GM12878 (cell line): Measurements from ENCODE around the gene PNISR. TPM values are rescaled to one million over a fixed set of nuclear protein-coding genes. Genes with fewer than 3 reads are reported as not detected.

Experiments
- ATAC-seq: fragments of 200-7000 bp; cut with Tn5 transposase; 3 replicates; pipeline ENCODE4 v1.9.1; 2020; ENCODE audit warnings: mild to moderate bottlenecking, moderate library complexity
- BruUV-seq: library from RNA; stranded (reverse); fragments of 400-500 nt; replicated peaks from 2 replicates; lab custom pipeline; 2021; lab: Mats Ljungman, UMichigan
- CTCF ChIA-PET: fragments of 300-600 bp; sonication (Branson Sonifier 250); formaldehyde crosslinking; extraction: SDS; loops from one replicate; lab custom pipeline; 2021; ENCODE audit warnings: inconsistent platforms; lab: Yijun Ruan, JAX
- POLR2A ChIA-PET: fragments of 350-600 bp; formaldehyde crosslinking; extraction: SDS; loops from one replicate; lab custom pipeline; 2021; ENCODE audit warnings: inconsistent platforms; lab: Charles Lee
- RAD21 ChIA-PET: fragments of 300-600 bp; sonication (Branson Sonifier 250); formaldehyde crosslinking; loops from one replicate; lab custom pipeline; 2023; ENCODE audit warnings: antibody characterized with exemption; ENCODE audit not compliant: unreplicated experiment; lab: Charles Lee
- SMC1A ChIA-PET: fragments of 300-600 bp; sonication (Branson Sonifier 250); formaldehyde crosslinking; loops from one replicate; lab custom pipeline; 2023; ENCODE audit not compliant: unreplicated experiment, uncharacterized antibody; lab: Charles Lee
- DNase-seq: peaks from one replicate; pipeline ENCODE4 v3.0.0-alpha.2; 2011; ENCODE audit warnings: low read depth, low spot score
- FAIRE-seq: peaks from 3 replicates; lab custom pipeline; 2011; peaks lifted over from hg19 to GRCh38; lab: Jason Lieb, UNC
- H2AFZ ChIP-seq: 2 replicates; pipeline ENCODE4 v1.6.0; 2011; ENCODE audit warnings: low read depth, low read length, control low read depth; ENCODE audit not compliant: control insufficient read depth
- H3K27ac ChIP-seq: 2 replicates; pipeline ENCODE4 v1.5.1; 2011; ENCODE audit warnings: control low read depth; ENCODE audit not compliant: control insufficient read depth, insufficient read depth
- H3K27me3 ChIP-seq, 2 experiments: replicated peaks in 1 of 2; 2 replicates each; pipeline versions ENCODE4 v1.6.0 to v1.6.1; 2011; ENCODE audit warnings: low read length in 1 of 2; ENCODE audit not compliant: control insufficient read depth in 2 of 2, insufficient read depth in 2 of 2
- H3K36me3 ChIP-seq, 2 experiments: 2 replicates each; pipeline ENCODE4 v1.5.1; 2011; ENCODE audit warnings: low read length in 1 of 2; ENCODE audit not compliant: control insufficient read depth in 2 of 2, insufficient read depth in 2 of 2
- H3K4me1 ChIP-seq: 2 replicates; pipeline ENCODE4 v1.6.1; 2011; ENCODE audit warnings: mild to moderate bottlenecking, low read length, moderate library complexity, mixed read lengths; ENCODE audit not compliant: control insufficient read depth, insufficient read depth
- H3K4me2 ChIP-seq: 2 replicates; pipeline ENCODE4 v1.6.0; 2011; ENCODE audit warnings: control low read depth; ENCODE audit not compliant: control insufficient read depth, insufficient read depth
- H3K4me3 ChIP-seq: fragments of 200-600 bp; sonication (generic); 2 replicates; pipeline ENCODE4 v1.5.1; 2016
- H3K79me2 ChIP-seq: 2 replicates; pipeline ENCODE4 v1.6.0; 2011; ENCODE audit warnings: low read length; ENCODE audit not compliant: control insufficient read depth, insufficient read depth
- H3K9ac ChIP-seq: 2 replicates; pipeline ENCODE4 v1.8.0; 2011; ENCODE audit warnings: low read length, control low read depth, mixed read lengths; ENCODE audit not compliant: control insufficient read depth, insufficient read depth
- H3K9me3 ChIP-seq: replicated peaks from 3 replicates; pipeline ENCODE4 v1.5.1; 2011; ENCODE audit warnings: mild to moderate bottlenecking, low read length; ENCODE audit not compliant: control insufficient read depth, insufficient read depth
- H4K20me1 ChIP-seq: 2 replicates; pipeline ENCODE4 v1.6.0; 2011; ENCODE audit not compliant: control insufficient read depth, insufficient read depth
- BACH1 ChIP-seq: fragments of 450-650 bp; IDR thresholded peaks from 2 replicates; pipeline ENCODE4 v1.6.1; 2017; ENCODE audit warnings: mild to moderate bottlenecking, borderline replicate concordance
- BRCA1 ChIP-seq: IDR thresholded peaks from 2 replicates; pipeline ENCODE4 v1.6.1; 2011; ENCODE audit warnings: low read depth, low read length, improper control_type of control experiment
- IRF4 ChIP-seq: IDR thresholded peaks from 2 replicates; pipeline ENCODE4 v1.6.1; 2011; ENCODE audit warnings: low read depth, low read length
- JUND ChIP-seq: IDR thresholded peaks from 2 replicates; pipeline ENCODE4 v1.6.1; 2012; ENCODE audit warnings: low read depth, mild to moderate bottlenecking, low read length, improper control_type of control experiment, moderate library complexity
- LARP7 ChIP-seq: fragments of 450-650 bp; IDR thresholded peaks from 2 replicates; pipeline ENCODE4 v1.6.1; 2017; ENCODE audit warnings: mild to moderate bottlenecking
- MXI1 ChIP-seq: fragments of 150-350 bp; IDR thresholded peaks from 2 replicates; pipeline ENCODE4 v1.6.1; 2011; ENCODE audit warnings: low read depth, mild to moderate bottlenecking, inconsistent platforms, low read length, improper control_type of control experiment
- NFIC ChIP-seq: IDR thresholded peaks from 2 replicates; pipeline ENCODE4 v1.6.1; 2012; ENCODE audit warnings: low read depth, mild to moderate bottlenecking, inconsistent platforms, low read length, moderate library complexity
- RCOR1 ChIP-seq: conservative IDR thresholded peaks from 2 replicates; pipeline ENCODE4 v1.6.1; 2012; ENCODE audit warnings: low read depth, low read length, improper control_type of control experiment
- RUNX3 ChIP-seq: IDR thresholded peaks from 2 replicates; pipeline ENCODE4 v1.6.1; 2012; ENCODE audit warnings: low read length, inconsistent platforms
- SIN3A ChIP-seq: IDR thresholded peaks from 2 replicates; pipeline ENCODE4 v1.6.1; 2012; ENCODE audit warnings: low read depth, low read length, improper control_type of control experiment
- SMAD5 ChIP-seq: IDR thresholded peaks from 2 replicates; pipeline ENCODE4 v1.6.1; 2016; ENCODE audit warnings: antibody characterized with exemption, low read depth
- STAT3 ChIP-seq: IDR thresholded peaks from 2 replicates; pipeline ENCODE4 v1.6.1; 2011; ENCODE audit warnings: low read depth, low read length, improper control_type of control experiment
- TCF12 ChIP-seq: IDR thresholded peaks from 2 replicates; pipeline ENCODE4 v1.6.1; 2011; ENCODE audit warnings: low read depth, mild to moderate bottlenecking, low read length
- ZNF207 ChIP-seq: fragments of 450-650 bp; IDR thresholded peaks from 2 replicates; pipeline ENCODE4 v1.6.1; 2014; ENCODE audit warnings: antibody characterized with exemption, mild to moderate bottlenecking, borderline replicate concordance
- ZNF622 ChIP-seq: fragments of 450-650 bp; IDR thresholded peaks from 2 replicates; pipeline ENCODE4 v1.6.1; 2017; ENCODE audit warnings: mild to moderate bottlenecking, inconsistent platforms
- ZZZ3 ChIP-seq: IDR thresholded peaks from 2 replicates; pipeline ENCODE4 v1.6.1; 2011; ENCODE audit warnings: low read depth; ENCODE audit not compliant: control insufficient read depth, insufficient read length
- WGBS: methylation state at CpG from one replicate; pipeline ENCODE4 v1.1.6; 2016; ENCODE audit warnings: low lambda C conversion rate; ENCODE audit not compliant: insufficient replicate concordance, insufficient coverage; ENCODE audit errors: missing lambda C conversion rate; 5-methylcytosine and 5-hydroxymethylcytosine counted together
- in situ Hi-C: fragments of 300-500 bp; cut with MboI; formaldehyde crosslinking; loops from 9 replicates; pipeline ENCODE4 v1.14.3; 2018; ENCODE audit warnings: mixed read lengths
- intact Hi-C: fragments of 100-400 bp; cut with micrococcal nuclease; formaldehyde crosslinking; loops from one replicate; pipeline ENCODE4 v1.14.2; 2022; ENCODE audit not compliant: unreplicated experiment
- polyA plus RNA-seq, 11 experiments: library from polyadenylated mRNA; depleted of rRNA in 4 of 11; unstranded in 6 of 11; stranded (reverse) in 5 of 11; fragments of >200 nt; fragmentation: Nextera tagmentation in 4 of 11; fragmentation: Illumina TruSeq in 1 of 11; extraction: Ambion mirVana in 4 of 11; extraction: Trizol in 1 of 11; gene quantifications; 1 replicate in 1 of 11; 2 replicates in 10 of 11; pipeline versions ENCODE4 v1.2.1 to v1.2.3, GENCODE V29; 2011 to 2016; ENCODE audit warnings: inconsistent platforms in 2 of 11, missing spikeins in 2 of 11, low read depth in 1 of 11
- total RNA-seq, 4 experiments: library from RNA; depleted of rRNA in 3 of 4; stranded (reverse); fragments of >200 nt in 3 of 4; fragmentation: Illumina TruSeq in 1 of 4; extraction: Trizol in 1 of 4; gene quantifications; 2 replicates each; pipeline versions ENCODE4 v1.2.1 to v1.2.3, GENCODE V29; 2013 to 2021
- TF ChIP-seq, protein P1 (sequence below): fragments of 450-650 bp; IDR thresholded peaks from 2 replicates; pipeline ENCODE4 v1.6.1; 2017; ENCODE audit warnings: borderline replicate concordance
- TF ChIP-seq, protein P2 (sequence below): fragments of 150-350 bp; IDR thresholded peaks from 2 replicates; pipeline ENCODE4 v1.6.1; 2016; ENCODE audit warnings: low read depth, low read length

Gene PNISR
- total and polyA plus RNA-seq, 10 of the 15 experiments (the other 5 are each of a cell fraction or from before 2014, with no cell fraction given): 79.1 to 180 (median 105) TPM

DNA sequence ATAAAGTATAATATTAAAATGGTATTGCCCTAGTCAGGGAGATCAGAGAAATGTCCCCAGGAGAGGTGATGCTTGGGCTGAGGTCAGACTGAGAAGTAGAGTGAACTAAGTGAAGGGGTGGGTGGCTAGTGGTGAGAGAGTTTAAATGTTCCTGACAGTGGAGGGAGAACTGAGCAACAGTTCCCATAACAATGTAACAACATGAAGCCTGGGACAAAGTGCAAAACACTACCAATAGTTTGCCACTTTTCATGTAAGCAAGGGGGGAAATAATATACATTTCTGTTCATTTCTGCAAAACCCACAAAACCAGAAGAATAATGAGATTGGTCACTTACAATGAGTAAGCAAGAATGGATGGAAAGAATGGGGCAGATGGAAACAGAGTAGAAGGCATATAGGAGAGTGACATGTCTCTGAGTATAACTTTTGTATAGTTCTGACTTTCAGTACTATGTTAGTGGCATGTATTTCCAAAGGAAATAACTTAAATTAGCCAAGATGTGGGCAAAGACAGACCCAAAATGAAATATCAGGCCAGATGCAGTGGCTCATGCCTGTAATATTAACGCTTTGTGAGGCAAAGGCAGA is 62.3 kb downstream of the PNISR start:
- intact Hi-C loops: no loop called here
- TF ChIP-seq NFIC (no peak), ZZZ3 (no peak), IRF4 (no peak), BACH1 (no peak), SIN3A (no peak), LARP7 (no peak), RCOR1 (no peak), ZNF207 (no peak), BRCA1 (no peak), TCF12 (no peak), ZNF622 (no peak), STAT3 (no peak), MXI1 (no peak), JUND (no peak), SMAD5 (no peak), RUNX3 (no peak)
- TF ChIP-seq, protein P1, sequence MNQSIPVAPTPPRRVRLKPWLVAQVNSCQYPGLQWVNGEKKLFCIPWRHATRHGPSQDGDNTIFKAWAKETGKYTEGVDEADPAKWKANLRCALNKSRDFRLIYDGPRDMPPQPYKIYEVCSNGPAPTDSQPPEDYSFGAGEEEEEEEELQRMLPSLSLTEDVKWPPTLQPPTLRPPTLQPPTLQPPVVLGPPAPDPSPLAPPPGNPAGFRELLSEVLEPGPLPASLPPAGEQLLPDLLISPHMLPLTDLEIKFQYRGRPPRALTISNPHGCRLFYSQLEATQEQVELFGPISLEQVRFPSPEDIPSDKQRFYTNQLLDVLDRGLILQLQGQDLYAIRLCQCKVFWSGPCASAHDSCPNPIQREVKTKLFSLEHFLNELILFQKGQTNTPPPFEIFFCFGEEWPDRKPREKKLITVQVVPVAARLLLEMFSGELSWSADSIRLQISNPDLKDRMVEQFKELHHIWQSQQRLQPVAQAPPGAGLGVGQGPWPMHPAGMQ: no peak
- TF ChIP-seq, protein P2, sequence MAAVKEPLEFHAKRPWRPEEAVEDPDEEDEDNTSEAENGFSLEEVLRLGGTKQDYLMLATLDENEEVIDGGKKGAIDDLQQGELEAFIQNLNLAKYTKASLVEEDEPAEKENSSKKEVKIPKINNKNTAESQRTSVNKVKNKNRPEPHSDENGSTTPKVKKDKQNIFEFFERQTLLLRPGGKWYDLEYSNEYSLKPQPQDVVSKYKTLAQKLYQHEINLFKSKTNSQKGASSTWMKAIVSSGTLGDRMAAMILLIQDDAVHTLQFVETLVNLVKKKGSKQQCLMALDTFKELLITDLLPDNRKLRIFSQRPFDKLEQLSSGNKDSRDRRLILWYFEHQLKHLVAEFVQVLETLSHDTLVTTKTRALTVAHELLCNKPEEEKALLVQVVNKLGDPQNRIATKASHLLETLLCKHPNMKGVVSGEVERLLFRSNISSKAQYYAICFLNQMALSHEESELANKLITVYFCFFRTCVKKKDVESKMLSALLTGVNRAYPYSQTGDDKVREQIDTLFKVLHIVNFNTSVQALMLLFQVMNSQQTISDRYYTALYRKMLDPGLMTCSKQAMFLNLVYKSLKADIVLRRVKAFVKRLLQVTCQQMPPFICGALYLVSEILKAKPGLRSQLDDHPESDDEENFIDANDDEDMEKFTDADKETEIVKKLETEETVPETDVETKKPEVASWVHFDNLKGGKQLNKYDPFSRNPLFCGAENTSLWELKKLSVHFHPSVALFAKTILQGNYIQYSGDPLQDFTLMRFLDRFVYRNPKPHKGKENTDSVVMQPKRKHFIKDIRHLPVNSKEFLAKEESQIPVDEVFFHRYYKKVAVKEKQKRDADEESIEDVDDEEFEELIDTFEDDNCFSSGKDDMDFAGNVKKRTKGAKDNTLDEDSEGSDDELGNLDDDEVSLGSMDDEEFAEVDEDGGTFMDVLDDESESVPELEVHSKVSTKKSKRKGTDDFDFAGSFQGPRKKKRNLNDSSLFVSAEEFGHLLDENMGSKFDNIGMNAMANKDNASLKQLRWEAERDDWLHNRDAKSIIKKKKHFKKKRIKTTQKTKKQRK: no peak

More for the DNA sequence above, 62.3 kb downstream of the PNISR start:
- no peaks in the 10 kb centered on the region for H3K79me2 ChIP-seq
- H3K4me1 ChIP-seq: 0 out of 2 replicates have a peak, but pooled peaks cover 2% of the 10 kb centered on the region
- CTCF ChIA-PET: interaction anchor here (1.5 kb wide), 1 partner anchor 33 kb away, joined by 4 read pairs; no protein-coding TSS in a partner anchor
- in situ Hi-C loops: no loop called here
- H3K4me3 ChIP-seq: no peak overlapping the region
- WGBS: 95% methylated on average over 1 of the region's 1 CpG
- RAD21 ChIA-PET: interaction anchor here (0.6 kb wide), 1 partner anchor 42 kb away, joined by 3 read pairs; no protein-coding TSS in a partner anchor
- H3K4me2 ChIP-seq: no peak overlapping the region
- SMC1A ChIA-PET: no interaction called here
- no peak overlapping the region for H3K9ac ChIP-seq
- H3K9me3 ChIP-seq: no peaks in the 10 kb centered on the region
- BruUV-seq: no TSS peak
- H3K36me3 ChIP-seq: no peaks in the 10 kb centered on the region
- ATAC-seq (no peak; the same call in 2 of the 3 replicates), FAIRE-seq (no peak), DNase-seq (no peak)
- POLR2A ChIA-PET: no interaction called here
- H3K27ac ChIP-seq: no peak overlapping the region
- no peak overlapping the region for H2AFZ ChIP-seq
- H4K20me1 ChIP-seq: no peaks in the 10 kb centered on the region
- no peaks in the 10 kb centered on the region for H3K27me3 ChIP-seq
